GM10266 (cell line): Measurements from ENCODE around the gene CDK5R2.
A peak's percentile ranks its signal among the peaks of the same experiment; 100 is the strongest.

ENCODE experiments used
- DNase-seq: peaks from one replicate; pipeline ENCODE4 v3.0.0; 2012; ENCODE audit errors: extremely low spot score
- CTCF ChIP-seq: IDR thresholded peaks from 2 replicates; pipeline ENCODE4 v1.5.1; 2012; ENCODE audit warnings: mild to moderate bottlenecking, low read depth; ENCODE audit not compliant: control insufficient read depth, insufficient read depth; ENCODE audit errors: missing control alignments

CDK5R2 gene

GRCh38 chr2:218963601-218964000 lies 4.1 kb downstream of the CDK5R2 start:
- DNase-seq = no peak
- no peak for TF ChIP-seq CTCF

- TF ChIP-seq CTCF = no peak
- no peak for DNase-seq
Observed at GRCh38 chr2:218964041-218964771, 4.7 kb downstream of the CDK5R2 start.

GRCh38 chr2:218970894-218971293 lies 11.4 kb downstream of the CDK5R2 start:
- no peak for TF ChIP-seq CTCF
- no peak for DNase-seq

GRCh38 chr2:218975060-218975777 lies 15.8 kb downstream of the CDK5R2 start:
- DNase-seq = no peak
- no peak for TF ChIP-seq CTCF

GRCh38 chr2:218979846-218980734 lies 20.6 kb downstream of the CDK5R2 start:
- TF ChIP-seq CTCF = peak; percentile 94
- DNase-seq = peak; percentile 89

- peak; percentile 29 for DNase-seq
- TF ChIP-seq CTCF = peak; percentile 29
Observed at GRCh38 chr2:218980735-218981389, 21.4 kb downstream of the CDK5R2 start.
